Trophoblast cell (in vitro differentiated cells and primary cell): ENCODE measurements around the gene HOMER2.

Experiments
- DNase-seq, 2 donors: peaks; one replicate each; pipeline ENCODE4 v3.0.0-alpha.2; 2016
- H2AFZ ChIP-seq: 2 replicates; pipeline ENCODE4 v1.6.1; 2013; ENCODE audit warnings: low read length, moderate library complexity, mild to moderate bottlenecking; ENCODE audit not compliant: insufficient read depth, poor library complexity
- H2AK5ac ChIP-seq: 2 replicates; pipeline ENCODE4 v1.6.1; 2013; ENCODE audit warnings: mild to moderate bottlenecking, low read length
- H2BK120ac ChIP-seq: 2 replicates; pipeline ENCODE4 v1.6.1; 2013; ENCODE audit warnings: low read length, mild to moderate bottlenecking, moderate library complexity; ENCODE audit not compliant: insufficient read depth, poor library complexity
- H2BK12ac ChIP-seq: 2 replicates; pipeline ENCODE4 v1.6.1; 2013; ENCODE audit warnings: mild to moderate bottlenecking, low read length, moderate library complexity
- H2BK5ac ChIP-seq: 2 replicates; pipeline ENCODE4 v1.6.1; 2013; ENCODE audit warnings: low read length, low read depth, moderate library complexity, mild to moderate bottlenecking; ENCODE audit not compliant: poor library complexity
- H3K14ac ChIP-seq: 2 replicates; pipeline ENCODE4 v1.6.1; 2013; ENCODE audit warnings: mild to moderate bottlenecking, low read length
- H3K18ac ChIP-seq: 2 replicates; pipeline ENCODE4 v1.6.1; 2013; ENCODE audit warnings: mild to moderate bottlenecking, low read length
- H3K23ac ChIP-seq: 2 replicates; pipeline ENCODE4 v1.6.1; 2013; ENCODE audit warnings: low read length
- H3K27ac ChIP-seq: 2 replicates; pipeline ENCODE4 v1.5.1; 2013; ENCODE audit warnings: low read depth, mild to moderate bottlenecking, inconsistent platforms, low read length, moderate library complexity
- H3K27me3 ChIP-seq: 2 replicates; pipeline ENCODE4 v1.6.1; 2013; ENCODE audit warnings: inconsistent platforms, mild to moderate bottlenecking, low read length, moderate library complexity; ENCODE audit not compliant: insufficient read depth
- H3K36me3 ChIP-seq, 2 experiments: 1 replicate in 1 of 2; 2 replicates in 1 of 2; pipeline ENCODE4 v1.6.1; 2013; ENCODE audit warnings: low read length in 2 of 2, mild to moderate bottlenecking in 2 of 2, moderate library complexity in 1 of 2; ENCODE audit not compliant: insufficient read depth in 2 of 2, control insufficient read depth in 1 of 2
- H3K4ac ChIP-seq: 2 replicates; pipeline ENCODE4 v1.6.1; 2013; ENCODE audit warnings: low read depth, mild to moderate bottlenecking, low read length, moderate library complexity
- H3K4me1 ChIP-seq, 2 experiments: 1 replicate in 1 of 2; 2 replicates in 1 of 2; pipeline ENCODE4 v1.6.1; 2013; ENCODE audit warnings: low read length in 2 of 2, mild to moderate bottlenecking in 2 of 2, moderate library complexity in 1 of 2; ENCODE audit not compliant: insufficient read depth in 2 of 2, control insufficient read depth in 1 of 2
- H3K4me2 ChIP-seq: 2 replicates; pipeline ENCODE4 v1.6.1; 2013; ENCODE audit warnings: inconsistent platforms, mild to moderate bottlenecking, low read length, moderate library complexity
- H3K4me3 ChIP-seq: 2 replicates; pipeline ENCODE4 v1.5.1; 2013; ENCODE audit warnings: mild to moderate bottlenecking, low read depth, low read length, inconsistent platforms
- H3K79me1 ChIP-seq: one replicate; pipeline ENCODE4 v1.6.1; 2013; ENCODE audit warnings: low read length
- H3K79me2 ChIP-seq: 2 replicates; pipeline ENCODE4 v1.6.1; 2013; ENCODE audit warnings: low read length, mild to moderate bottlenecking; ENCODE audit not compliant: control insufficient read depth, insufficient read depth, poor library complexity
- H3K9ac ChIP-seq: 2 replicates; pipeline ENCODE4 v1.6.1; 2013; ENCODE audit warnings: mild to moderate bottlenecking, low read length
- H3K9me3 ChIP-seq: 2 replicates; pipeline ENCODE4 v1.6.1; 2013; ENCODE audit warnings: low read depth, mild to moderate bottlenecking, control low read depth, inconsistent platforms, low read length; ENCODE audit not compliant: insufficient read depth
- H4K12ac ChIP-seq: 2 replicates; pipeline ENCODE4 v1.6.1; 2013; ENCODE audit warnings: low read depth, mild to moderate bottlenecking, low read length, moderate library complexity
- H4K8ac ChIP-seq: 2 replicates; pipeline ENCODE4 v1.6.1; 2013; ENCODE audit warnings: low read depth, mild to moderate bottlenecking, low read length, moderate library complexity
- H4K91ac ChIP-seq: one replicate; pipeline ENCODE4 v1.6.1; 2013; ENCODE audit warnings: low read depth, mild to moderate bottlenecking, low read length, moderate library complexity
- WGBS: extraction: QIAGEN DNeasy Blood & Tissue Kit; methylation state at CpG from one replicate; pipeline ENCODE4 v1.1.7; 2013; ENCODE audit warnings: missing lambda C conversion rate; ENCODE audit not compliant: insufficient read length, insufficient coverage; ENCODE audit errors: extremely low coverage; 5-methylcytosine and 5-hydroxymethylcytosine counted together

The HOMER2 gene

DNA sequence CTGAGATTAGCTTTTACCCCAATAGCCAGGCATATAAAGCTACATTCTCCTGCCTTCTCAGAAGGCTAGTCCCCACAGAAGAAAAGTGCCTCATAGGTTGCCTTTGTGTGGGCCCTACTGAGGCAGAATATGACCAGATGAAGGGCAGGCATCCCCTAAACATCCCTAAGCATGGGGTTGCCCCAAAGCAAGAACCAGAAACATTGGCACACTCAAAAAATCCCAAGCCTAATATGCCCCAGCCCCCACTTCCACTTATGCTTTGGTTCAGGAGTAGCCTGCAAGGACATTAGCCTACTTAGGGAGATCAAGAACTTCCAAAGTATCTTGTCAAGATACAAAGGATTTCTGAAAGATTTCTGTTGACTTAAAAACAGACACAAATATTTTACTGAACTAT lies 113.4 kb downstream of the HOMER2 start:
- DNase-seq: no peak
- H3K14ac ChIP-seq: no peak overlapping the region
- H3K4me2 ChIP-seq: no peak overlapping the region
- no peaks in the 10 kb centered on the region for H3K27me3 ChIP-seq
- H2BK12ac ChIP-seq: no peak overlapping the region
- no peak overlapping the region for H3K9ac ChIP-seq
- no peak overlapping the region for H2AK5ac ChIP-seq
- no peak overlapping the region for H3K4me3 ChIP-seq
- no peak overlapping the region for H3K27ac ChIP-seq
- H3K4ac ChIP-seq: no peak overlapping the region
- H3K79me1 ChIP-seq: no peaks in the 10 kb centered on the region
- H3K79me2 ChIP-seq: no peaks in the 10 kb centered on the region
- H2BK120ac ChIP-seq: no peak overlapping the region
- H3K23ac ChIP-seq: no peak overlapping the region
- H4K8ac ChIP-seq: no peak overlapping the region
- H4K91ac ChIP-seq: no peak overlapping the region
- H2BK5ac ChIP-seq: no peak overlapping the region
- peaks cover 1% of the 10 kb centered on the region for H3K9me3 ChIP-seq
- H3K18ac ChIP-seq: no peak overlapping the region
- H4K12ac ChIP-seq: no peak overlapping the region
- no peaks in the 10 kb centered on the region for H3K4me1 ChIP-seq
- no peak overlapping the region for H2AFZ ChIP-seq
- H3K36me3 ChIP-seq: peaks cover 15 to 25% of the 10 kb centered on the region in 2 experiments

DNA sequence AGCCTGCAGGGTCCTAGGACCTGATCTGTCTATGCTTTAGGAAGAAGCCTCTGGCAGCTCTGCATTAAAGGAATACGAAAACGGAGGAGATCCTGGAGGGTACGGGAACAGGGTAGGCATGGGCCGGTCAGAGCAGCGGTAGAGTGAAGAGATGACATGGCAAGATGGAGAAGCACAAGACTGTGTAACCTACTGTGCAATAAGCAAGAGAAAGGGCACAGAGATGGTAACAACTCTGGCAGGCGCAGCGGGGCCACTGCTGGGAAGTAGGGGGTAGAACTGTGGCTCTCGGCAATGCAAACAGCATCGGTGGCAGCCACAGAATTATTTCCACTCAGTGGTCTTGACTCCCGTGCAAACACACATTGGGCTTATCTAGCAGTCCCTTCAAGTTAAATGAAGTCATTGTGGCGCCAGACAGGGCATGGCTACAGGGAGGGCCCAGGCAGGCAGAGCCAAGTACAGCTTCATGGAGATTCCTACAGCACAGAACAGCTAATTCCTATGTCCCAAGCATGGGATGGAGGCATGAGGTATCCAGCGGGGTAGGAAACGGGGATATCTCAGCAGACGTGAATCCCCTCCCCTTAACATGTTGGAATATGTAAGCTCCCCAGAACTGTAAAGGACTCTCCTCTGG lies 114.3 kb downstream of the HOMER2 start:
- no peak overlapping the region for H4K91ac ChIP-seq
- no peaks in the 10 kb centered on the region for H3K79me1 ChIP-seq
- H2AFZ ChIP-seq: no peak overlapping the region
- no peak overlapping the region for H3K4ac ChIP-seq
- H3K4me2 ChIP-seq: no peak overlapping the region
- no CpG with 5 or more reads among the region's 14 CpGs for WGBS
- H2BK120ac ChIP-seq: no peak overlapping the region
- H3K4me3 ChIP-seq: no peak overlapping the region
- H3K18ac ChIP-seq: no peak overlapping the region
- no peak overlapping the region for H3K27ac ChIP-seq
- no peak overlapping the region for H2BK5ac ChIP-seq
- H3K36me3 ChIP-seq: peaks cover 22 to 31% of the 10 kb centered on the region in 2 experiments
- H3K4me1 ChIP-seq: no peaks in the 10 kb centered on the region
- no peak overlapping the region for H3K23ac ChIP-seq
- H3K79me2 ChIP-seq: no peaks in the 10 kb centered on the region
- no peak overlapping the region for H3K9ac ChIP-seq
- no peak overlapping the region for H4K12ac ChIP-seq
- H3K14ac ChIP-seq: no peak overlapping the region
- H4K8ac ChIP-seq: no peak overlapping the region
- no peaks in the 10 kb centered on the region for H3K27me3 ChIP-seq
- no peaks in the 10 kb centered on the region for H3K9me3 ChIP-seq
- no peak overlapping the region for H2BK12ac ChIP-seq
- no peak overlapping the region for H2AK5ac ChIP-seq
- DNase-seq: no peak

DNA sequence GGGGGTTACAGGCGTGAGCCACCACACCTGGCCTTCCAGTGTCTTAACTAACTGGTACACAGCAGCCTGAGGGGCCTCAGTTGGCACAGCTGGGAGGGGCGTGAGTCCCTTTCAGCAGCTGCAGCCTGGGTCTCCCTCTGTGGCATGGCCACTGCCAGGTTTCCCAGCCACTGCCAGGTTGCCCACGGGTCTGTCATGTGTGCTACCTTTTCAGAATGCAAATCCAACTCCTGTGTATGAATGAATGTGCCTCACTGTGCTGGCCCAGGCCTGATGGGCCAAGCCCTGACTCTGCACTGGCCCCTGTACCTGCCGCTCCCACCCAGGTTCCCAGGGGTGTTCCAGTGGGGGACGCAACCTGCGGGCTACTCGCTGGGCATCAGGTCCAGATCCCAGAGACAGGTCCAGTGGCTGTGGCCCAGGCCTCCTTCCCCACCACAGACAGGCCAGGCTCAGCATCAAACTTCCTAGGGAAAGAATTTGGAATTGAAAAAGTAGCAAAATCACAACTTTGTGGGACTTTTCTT lies 117.1 kb downstream of the HOMER2 start:
- H3K9me3 ChIP-seq: no peaks in the 10 kb centered on the region

GRCh38 chr15:82833362-82833682 lies 119.2 kb downstream of the HOMER2 start:
- H3K4me1 ChIP-seq: no peaks in the 10 kb centered on the region
- no peak overlapping the region for H3K18ac ChIP-seq
- H3K79me2 ChIP-seq: no peaks in the 10 kb centered on the region
- no peak overlapping the region for H2BK120ac ChIP-seq
- DNase-seq: no peak
- no peaks in the 10 kb centered on the region for H3K27me3 ChIP-seq
- H4K91ac ChIP-seq: no peak overlapping the region
- H3K4me3 ChIP-seq: no peak overlapping the region
- no peak overlapping the region for H4K12ac ChIP-seq
- H2AK5ac ChIP-seq: no peak overlapping the region
- no peak overlapping the region for H3K9ac ChIP-seq
- H2BK5ac ChIP-seq: no peak overlapping the region
- no peak overlapping the region for H3K4me2 ChIP-seq
- no peak overlapping the region for H3K27ac ChIP-seq
- H3K36me3 ChIP-seq: peaks cover 37 to 52% of the 10 kb centered on the region in 2 experiments
- no peaks in the 10 kb centered on the region for H3K9me3 ChIP-seq
- H3K23ac ChIP-seq: no peak overlapping the region
- WGBS: no CpG with 5 or more reads among the region's 4 CpGs
- H2AFZ ChIP-seq: no peak overlapping the region
- H3K79me1 ChIP-seq: no peaks in the 10 kb centered on the region
- no peak overlapping the region for H4K8ac ChIP-seq
- no peak overlapping the region for H2BK12ac ChIP-seq
- H3K14ac ChIP-seq: no peak overlapping the region
- no peak overlapping the region for H3K4ac ChIP-seq

More for the DNA sequence above, 117.1 kb downstream of the HOMER2 start:
- H3K4me2 ChIP-seq: no peak overlapping the region
- no peaks in the 10 kb centered on the region for H3K4me1 ChIP-seq
- no peak overlapping the region for H4K12ac ChIP-seq
- H3K4me3 ChIP-seq: peak overlapping the region; percentile 5
- H2AFZ ChIP-seq: no peak overlapping the region
- no CpG with 5 or more reads among the region's 7 CpGs for WGBS
- no peak overlapping the region for H3K4ac ChIP-seq
- no peak for DNase-seq
- H2BK120ac ChIP-seq: no peak overlapping the region
- no peaks in the 10 kb centered on the region for H3K79me1 ChIP-seq
- no peak overlapping the region for H2AK5ac ChIP-seq
- H3K36me3 ChIP-seq: peaks cover 30 to 43% of the 10 kb centered on the region in 2 experiments
- no peak overlapping the region for H2BK12ac ChIP-seq
- no peak overlapping the region for H3K18ac ChIP-seq
- H3K23ac ChIP-seq: no peak overlapping the region
- no peak overlapping the region for H4K91ac ChIP-seq
- H3K27ac ChIP-seq: no peak overlapping the region
- no peak overlapping the region for H3K14ac ChIP-seq
- peak overlapping the region; percentile 13 for H3K9ac ChIP-seq
- no peak overlapping the region for H2BK5ac ChIP-seq
- H3K27me3 ChIP-seq: no peaks in the 10 kb centered on the region
- no peak overlapping the region for H4K8ac ChIP-seq
- no peaks in the 10 kb centered on the region for H3K79me2 ChIP-seq
